VCaP (cell line): ENCODE results near the gene DPEP1.
"Not testable (repeated sequence)": the region's sequence is repeated elsewhere in the genome, so short reads cannot be mapped to it uniquely, and the experiment has no call there.

Source experiments
- H3K27ac ChIP-seq: fragments of 450-650 bp; 2 replicates; pipeline ENCODE4 v1.5.1; 2017
- CTCF ChIP-seq: fragments of 450-650 bp; conservative IDR thresholded peaks from 2 replicates; pipeline ENCODE4 v1.5.1; 2017; ENCODE audit warnings: mild to moderate bottlenecking, moderate library complexity

DPEP1 gene

GRCh38 chr16:89661215-89661614 is 47.8 kb downstream of the DPEP1 start:
- TF ChIP-seq CTCF, result no peak
- no peak overlapping the region for H3K27ac ChIP-seq

GRCh38 chr16:89664238-89664637 is 50.8 kb downstream of the DPEP1 start:
- not testable (repeated sequence) for H3K27ac ChIP-seq

GRCh38 chr16:89667000-89667399 is 53.6 kb downstream of the DPEP1 start:
- not testable (repeated sequence) for H3K27ac ChIP-seq

- no peak for TF ChIP-seq CTCF
- no peak overlapping the region for H3K27ac ChIP-seq
These were observed 54.2 kb downstream of the DPEP1 start for GRCh38 chr16:89667633-89668032.

GRCh38 chr16:89668790-89669158 is 55.3 kb downstream of the DPEP1 start:
- TF ChIP-seq CTCF, result no peak
- no peak overlapping the region for H3K27ac ChIP-seq

- TF ChIP-seq CTCF, result no peak
- H3K27ac ChIP-seq, result no peak overlapping the region
These were observed 56.3 kb downstream of the DPEP1 start for GRCh38 chr16:89669755-89670154.

GRCh38 chr16:89670496-89671431 is 57.3 kb downstream of the DPEP1 start:
- no peak overlapping the region for H3K27ac ChIP-seq
- no peak for TF ChIP-seq CTCF

GRCh38 chr16:89671565-89671964 is 58.1 kb downstream of the DPEP1 start:
- H3K27ac ChIP-seq, result not testable (repeated sequence)

GRCh38 chr16:89672177-89672941 is 58.9 kb downstream of the DPEP1 start:
- no peak for TF ChIP-seq CTCF
- no peak overlapping the region for H3K27ac ChIP-seq
